H54 (cell line): ENCODE measurements around the gene PRDX5.
"Not testable (repeated sequence)": the region's sequence is repeated elsewhere in the genome, so short reads cannot be mapped to it uniquely, and the experiment has no call there.

Experiments used
- DNase-seq: peaks from one replicate; pipeline ENCODE4 v3.0.0; 2011; ENCODE audit warnings: low spot score, mixed read lengths; ENCODE audit not compliant: insufficient read length
- FAIRE-seq: peaks from 3 replicates; lab custom pipeline; 2011; peaks lifted over from hg19 to GRCh38; lab: Jason Lieb, UNC
- POLR2A ChIP-seq: IDR thresholded peaks from 2 replicates; pipeline ENCODE4 v1.6.1; 2011; ENCODE audit warnings: low read depth, mild to moderate bottlenecking, low read length

PRDX5 gene

GRCh38 chr11:64306563-64306875 is 11.4 kb upstream of the PRDX5 start:
- FAIRE-seq (no peak), DNase-seq (no peak)
- TF ChIP-seq POLR2A, result no peak

- no peak for DNase-seq
- TF ChIP-seq POLR2A, result no peak
- no peak for FAIRE-seq
Observed at GRCh38 chr11:64306876-64307622, 10.9 kb upstream of the PRDX5 start.

DNA sequence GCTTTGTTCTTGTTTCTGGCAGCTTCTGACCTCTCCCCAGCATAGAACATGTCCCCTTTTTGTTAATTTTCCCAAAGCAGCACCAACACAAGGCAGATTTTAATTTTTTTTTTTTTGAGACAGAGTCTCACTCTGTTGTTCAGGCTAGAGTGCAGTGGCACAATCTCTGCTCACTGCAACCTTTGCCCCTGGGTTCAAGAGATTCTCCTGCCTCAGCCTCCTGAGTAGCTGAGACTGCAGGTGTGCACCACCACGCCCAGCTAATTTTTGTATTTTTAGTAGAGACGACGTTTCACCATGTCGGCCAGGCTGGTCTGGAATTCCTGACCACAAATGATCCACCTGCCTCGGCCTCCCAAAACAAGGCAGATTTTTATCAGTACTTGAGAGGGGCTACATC is 10.1 kb upstream of the PRDX5 start:
- DNase-seq, FAIRE-seq: not testable (repeated sequence)

DNA sequence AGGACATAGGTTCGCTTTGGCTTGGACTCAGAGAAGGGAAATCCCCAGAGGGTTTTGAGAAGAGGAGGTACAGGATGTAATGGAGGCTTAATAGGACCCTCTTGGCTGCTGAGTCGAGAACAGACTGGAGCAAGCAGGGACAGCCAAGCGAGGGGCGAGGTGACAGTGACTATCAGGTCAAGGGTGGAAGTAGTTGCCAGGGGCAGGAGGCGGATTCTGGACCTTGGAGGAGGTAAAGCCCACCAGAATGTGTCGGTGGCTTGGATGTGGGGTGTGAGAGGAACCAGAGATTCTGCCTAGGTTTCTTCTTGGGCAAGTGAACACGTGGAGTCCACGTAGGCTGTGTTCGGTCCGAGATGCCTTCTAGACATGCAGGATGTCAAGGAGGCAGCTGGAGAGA is 5.0 kb upstream of the PRDX5 start:
- TF ChIP-seq POLR2A, result no peak
- DNase-seq, result no peak

DNA sequence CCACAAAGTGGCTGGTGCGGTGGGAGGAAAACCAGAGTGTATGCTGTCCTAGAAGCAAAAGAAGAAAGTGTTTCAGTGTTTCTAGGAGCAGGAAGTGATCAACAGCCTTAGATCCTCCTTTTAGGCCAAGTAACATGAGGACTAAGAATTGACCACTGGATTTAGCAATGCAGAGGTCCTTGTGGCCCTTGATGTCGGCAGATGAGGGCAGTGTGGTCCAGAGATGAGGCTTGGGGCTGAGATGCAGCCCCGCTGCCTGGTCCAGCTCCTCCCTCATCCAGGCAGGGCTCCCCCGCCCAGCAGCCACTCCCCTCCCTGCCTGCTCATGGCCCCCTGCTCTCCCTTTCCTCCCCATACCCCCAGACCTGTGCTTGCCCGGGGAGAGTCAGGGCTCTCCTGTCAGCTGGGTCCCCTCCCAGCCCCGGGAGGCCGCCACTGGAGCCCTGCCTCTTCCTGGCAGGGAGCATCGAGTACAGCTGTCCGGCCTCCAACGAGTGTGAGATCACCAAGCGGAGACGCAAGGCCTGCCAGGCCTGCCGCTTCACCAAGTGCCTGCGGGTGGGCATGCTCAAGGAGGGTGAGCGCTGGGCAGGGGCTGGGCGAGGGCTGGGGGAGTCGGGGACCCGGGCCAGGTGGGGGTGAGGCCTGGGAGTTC is 4.3 kb upstream of the PRDX5 start:
- no peak for FAIRE-seq
- TF ChIP-seq POLR2A, result no peak
- DNase-seq, result no peak

More for the DNA sequence above, 5.0 kb upstream of the PRDX5 start:
- FAIRE-seq, result no peak

- TF ChIP-seq POLR2A, result no peak
Observed at GRCh38 chr11:64314146-64314804, 3.6 kb upstream of the PRDX5 start.

DNA sequence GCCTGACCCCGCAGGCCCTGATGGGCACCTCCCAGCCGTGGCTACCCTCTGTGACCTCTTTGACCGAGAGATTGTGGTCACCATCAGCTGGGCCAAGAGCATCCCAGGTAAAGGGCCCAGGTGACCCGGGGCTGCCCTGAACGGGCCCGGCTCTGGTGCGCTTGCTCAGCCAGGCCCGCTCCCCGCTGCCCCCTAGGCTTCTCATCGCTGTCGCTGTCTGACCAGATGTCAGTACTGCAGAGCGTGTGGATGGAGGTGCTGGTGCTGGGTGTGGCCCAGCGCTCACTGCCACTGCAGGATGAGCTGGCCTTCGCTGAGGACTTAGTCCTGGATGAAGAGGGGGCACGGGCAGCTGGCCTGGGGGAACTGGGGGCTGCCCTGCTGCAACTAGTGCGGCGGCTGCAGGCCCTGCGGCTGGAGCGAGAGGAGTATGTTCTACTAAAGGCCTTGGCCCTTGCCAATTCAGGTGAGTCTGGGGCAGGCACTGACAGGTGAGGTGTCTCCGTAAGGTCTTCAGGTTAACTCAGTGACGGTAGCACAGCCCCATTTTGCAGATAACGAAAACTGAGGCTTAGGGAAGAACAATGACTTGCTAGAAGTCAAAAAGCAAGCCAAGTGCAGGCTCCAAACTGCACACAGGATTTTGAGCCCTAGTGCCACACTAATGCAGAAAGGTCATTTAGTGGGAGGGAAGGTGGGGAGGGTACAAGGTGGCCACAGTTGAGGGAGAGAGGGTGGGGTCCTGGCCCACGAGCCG is 2.9 kb upstream of the PRDX5 start:
- no peak for DNase-seq
- FAIRE-seq, result no peak
- TF ChIP-seq POLR2A, result no peak

More at GRCh38 chr11:64314146-64314804, 3.6 kb upstream of the PRDX5 start:
- FAIRE-seq, result no peak
- DNase-seq, result no peak

DNA sequence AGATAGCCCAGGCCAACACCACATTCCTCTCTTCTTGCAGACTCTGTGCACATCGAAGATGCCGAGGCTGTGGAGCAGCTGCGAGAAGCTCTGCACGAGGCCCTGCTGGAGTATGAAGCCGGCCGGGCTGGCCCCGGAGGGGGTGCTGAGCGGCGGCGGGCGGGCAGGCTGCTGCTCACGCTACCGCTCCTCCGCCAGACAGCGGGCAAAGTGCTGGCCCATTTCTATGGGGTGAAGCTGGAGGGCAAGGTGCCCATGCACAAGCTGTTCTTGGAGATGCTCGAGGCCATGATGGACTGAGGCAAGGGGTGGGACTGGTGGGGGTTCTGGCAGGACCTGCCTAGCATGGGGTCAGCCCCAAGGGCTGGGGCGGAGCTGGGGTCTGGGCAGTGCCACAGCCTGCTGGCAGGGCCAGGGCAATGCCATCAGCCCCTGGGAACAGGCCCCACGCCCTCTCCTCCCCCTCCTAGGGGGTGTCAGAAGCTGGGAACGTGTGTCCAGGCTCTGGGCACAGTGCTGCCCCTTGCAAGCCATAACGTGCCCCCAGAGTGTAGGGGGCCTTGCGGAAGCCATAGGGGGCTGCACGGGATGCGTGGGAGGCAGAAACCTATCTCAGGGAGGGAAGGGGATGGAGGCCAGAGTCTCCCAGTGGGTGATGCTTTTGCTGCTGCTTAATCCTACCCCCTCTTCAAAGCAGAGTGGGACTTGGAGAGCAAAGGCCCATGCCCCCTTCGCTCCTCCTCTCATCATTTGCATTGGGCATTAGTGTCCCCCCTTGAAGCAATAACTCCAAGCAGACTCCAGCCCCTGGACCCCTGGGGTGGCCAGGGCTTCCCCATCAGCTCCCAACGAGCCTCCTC is 2.0 kb upstream of the PRDX5 start:
- FAIRE-seq, DNase-seq: not testable (repeated sequence)

- DNase-seq (no peak), FAIRE-seq (no peak)
- no peak for TF ChIP-seq POLR2A
Observed at GRCh38 chr11:64316672-64317324, 1.1 kb upstream of the PRDX5 start.

DNA sequence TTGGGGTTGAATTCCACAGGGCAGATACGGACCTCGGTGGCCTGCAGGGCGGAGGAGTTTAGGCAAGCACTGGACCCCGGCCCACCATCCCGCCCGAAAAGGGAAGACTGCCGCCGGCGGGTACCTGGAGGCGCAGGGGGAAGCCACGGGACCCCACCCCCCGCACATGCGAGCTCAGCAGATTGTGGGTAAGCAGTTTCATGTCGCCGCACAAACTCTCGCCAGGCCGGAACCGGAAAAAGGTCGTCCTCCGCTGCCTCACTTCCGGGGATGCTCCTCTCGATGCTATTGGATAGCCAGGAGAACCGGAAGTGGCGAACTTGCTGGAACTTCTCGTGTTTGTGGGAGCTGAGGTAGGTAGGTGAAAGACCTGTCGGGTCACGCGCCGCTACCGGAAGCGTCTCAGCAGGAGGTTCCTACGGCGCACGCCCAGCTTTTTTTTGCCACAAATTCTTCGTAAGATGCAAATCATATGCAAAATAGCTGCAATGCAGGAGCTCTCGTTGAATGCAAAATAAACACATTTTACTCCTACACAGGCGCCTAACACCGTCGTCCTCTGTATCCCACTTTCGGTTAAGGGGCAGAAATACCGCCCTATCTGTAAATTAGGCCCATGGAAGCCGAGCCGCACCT is 478 bp upstream of the PRDX5 start, which contains the start of gene TRMT112:
TRMT112 (minus strand) TSS at position 235 of the 636 bp plus-strand sequence; CDS start at position 202, 33 bp downstream.
- DNase-seq (peak; percentile 92), FAIRE-seq (peak; percentile 75)
- TF ChIP-seq POLR2A, result peak; percentile 68

DNA sequence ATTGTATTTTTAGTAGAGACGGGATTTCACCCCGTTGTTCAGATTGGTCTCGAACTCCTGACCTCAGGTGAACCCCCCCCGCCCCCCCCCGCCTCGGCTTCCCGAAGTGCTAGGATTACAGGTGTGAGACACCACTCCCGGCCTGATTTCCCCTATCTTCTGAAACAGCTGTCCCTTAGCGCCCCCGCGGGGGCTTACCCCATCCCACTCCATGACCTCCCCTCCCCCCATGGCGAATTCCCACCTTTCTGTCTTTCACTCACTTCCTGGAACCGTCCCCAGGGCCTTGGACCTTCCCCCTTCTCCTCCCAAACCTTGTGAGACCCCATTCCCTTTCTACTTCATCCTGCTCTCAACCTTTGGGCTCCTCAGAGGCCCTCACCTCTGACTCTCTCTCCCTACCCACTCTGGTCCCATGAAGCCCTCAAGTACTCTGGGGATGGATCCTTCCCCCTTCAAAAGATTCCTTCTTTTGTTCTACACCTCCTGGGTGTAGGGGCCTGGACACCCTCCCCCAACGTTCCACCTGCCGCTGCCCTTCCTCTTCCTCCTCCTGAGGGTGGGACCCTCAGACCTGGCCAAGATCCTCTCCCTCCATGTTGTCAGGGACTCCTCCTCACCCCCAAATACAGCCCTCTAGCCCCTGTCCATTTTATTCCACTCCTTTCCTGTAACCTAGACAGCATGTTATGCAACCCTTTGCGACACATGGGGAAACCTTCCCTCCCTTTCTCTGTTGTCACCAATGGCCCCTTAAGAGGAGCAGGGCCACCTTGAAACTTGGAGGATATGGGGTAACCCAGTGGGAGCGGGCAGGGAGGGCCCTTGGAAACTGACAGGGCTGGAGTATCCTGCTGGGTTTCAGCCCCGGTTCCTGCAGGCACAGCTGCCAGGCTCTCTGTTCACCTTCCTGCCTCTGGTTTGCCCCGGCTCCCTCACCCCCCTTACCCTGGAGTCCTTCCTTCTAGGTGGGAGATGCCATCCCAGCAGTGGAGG is 1.1 kb downstream of the PRDX5 start:
- no peak for FAIRE-seq
- TF ChIP-seq POLR2A, result no peak
- no peak for DNase-seq
